Measurements from ENCODE around the gene RPP25.

RPP25 gene, protein sequence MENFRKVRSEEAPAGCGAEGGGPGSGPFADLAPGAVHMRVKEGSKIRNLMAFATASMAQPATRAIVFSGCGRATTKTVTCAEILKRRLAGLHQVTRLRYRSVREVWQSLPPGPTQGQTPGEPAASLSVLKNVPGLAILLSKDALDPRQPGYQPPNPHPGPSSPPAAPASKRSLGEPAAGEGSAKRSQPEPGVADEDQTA

DNA sequence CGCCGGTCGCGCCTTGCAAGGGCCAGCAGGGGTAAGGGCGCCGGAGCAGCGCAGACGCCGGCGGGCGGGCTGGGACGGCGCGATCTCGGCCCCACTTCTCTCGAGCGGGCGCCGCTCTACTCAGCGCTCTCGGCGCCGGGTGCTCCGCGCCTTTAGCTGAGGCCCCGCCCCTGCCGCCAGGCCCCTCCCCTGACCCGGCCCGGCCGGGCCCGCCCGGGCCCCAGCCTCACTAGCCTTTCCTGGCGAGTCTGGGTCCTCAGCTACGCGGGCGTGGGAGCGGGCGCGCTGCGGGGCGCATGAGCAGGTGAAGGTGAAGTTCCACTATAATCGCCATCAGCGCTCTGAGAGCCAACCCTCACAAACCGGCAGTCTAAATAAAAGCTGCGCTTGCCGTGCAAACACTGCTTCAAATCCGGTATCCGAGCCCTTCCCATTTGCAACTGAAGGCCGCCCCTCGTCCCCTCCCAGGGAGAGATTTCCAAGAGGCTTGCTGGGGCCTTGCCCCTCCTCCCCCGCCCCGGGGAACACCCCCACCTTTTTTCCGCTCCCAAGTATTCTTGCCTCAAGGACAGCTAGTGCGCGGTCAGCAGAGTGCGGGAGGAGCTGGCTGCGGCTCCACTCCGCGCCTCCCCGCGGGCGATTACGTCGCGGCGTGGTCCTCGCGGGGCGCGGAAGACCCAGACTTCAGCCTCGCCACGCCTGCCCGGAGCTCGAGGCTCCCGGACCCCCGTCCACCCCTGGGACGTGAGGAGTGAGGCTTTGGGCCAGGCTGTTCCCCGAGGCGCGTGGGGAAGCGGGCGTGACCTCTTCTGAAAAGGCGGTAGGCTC is at the start of gene RPP25:
RPP25 (minus strand) TSS at position 125 of the 828 bp plus-strand sequence. CDS start 189 bp downstream, outside the sequence.
- peak; percentile 45 for DNase-seq

- no peak for DNase-seq
Observed at GRCh38 chr15:75002398-75002797, 45.8 kb upstream of the RPP25 start.

GRCh38 chr15:75001310-75001709 is 44.7 kb upstream of the RPP25 start:
- no peak for DNase-seq

GRCh38 chr15:74997543-74997942 is 41.0 kb upstream of the RPP25 start:
- DNase-seq = no peak

DNA sequence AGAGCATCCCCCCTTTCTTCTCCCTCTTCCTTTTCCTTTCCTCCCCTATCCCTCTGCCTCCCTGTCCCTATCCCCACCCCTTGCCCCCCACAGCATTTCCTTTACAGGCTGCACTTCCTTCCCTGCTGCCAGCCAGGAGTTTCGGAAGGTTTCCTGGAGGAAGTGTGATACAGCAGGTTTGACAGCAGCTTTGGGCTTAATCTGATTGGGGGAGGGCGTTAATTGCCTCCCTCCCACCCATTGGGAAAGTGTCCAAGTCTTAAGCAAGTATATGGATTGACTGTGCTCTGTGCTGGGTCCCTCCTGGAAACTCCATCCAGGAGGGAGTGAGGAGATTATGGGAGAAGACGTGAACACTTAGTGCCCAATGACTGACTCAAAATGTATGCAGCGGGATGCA is 40.6 kb upstream of the RPP25 start:
- DNase-seq = no peak

GRCh38 chr15:74995779-74996765 is 39.5 kb upstream of the RPP25 start:
- peak; percentile 53 for DNase-seq

DNA sequence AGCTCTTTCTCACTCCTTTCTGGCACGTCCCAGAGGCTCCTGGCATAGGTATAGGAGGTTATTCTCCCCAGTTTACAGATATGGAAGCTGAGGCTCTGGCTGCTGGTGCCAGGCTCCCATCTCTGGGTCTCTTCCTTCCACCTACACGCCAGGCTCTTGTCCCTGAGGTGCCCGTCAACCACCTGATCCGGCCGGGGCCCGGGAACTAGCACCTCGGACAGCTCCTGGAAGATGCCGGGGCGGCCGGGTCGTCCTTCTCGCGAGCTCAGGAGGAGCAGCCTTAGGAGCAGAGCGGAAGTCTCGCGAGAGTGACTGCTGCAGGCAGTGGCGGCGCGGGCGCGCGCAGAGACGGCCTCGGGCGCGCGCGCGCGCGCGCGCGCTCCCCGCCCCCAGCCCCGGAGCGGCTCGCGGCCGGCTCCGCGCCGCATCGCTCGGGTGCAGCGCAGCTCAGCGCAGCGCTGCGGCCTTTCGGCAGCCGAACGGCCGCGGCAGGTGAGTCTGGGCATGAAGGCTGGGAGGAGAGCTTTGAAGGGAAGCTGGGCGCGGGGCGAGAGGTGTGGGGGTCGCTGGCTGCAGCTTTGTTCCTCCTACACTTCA is 38.7 kb upstream of the RPP25 start, which contains the start of gene SCAMP5:
SCAMP5 (plus strand) TSS at position 382 of the 597 bp plus-strand sequence. CDS start 16,277 bp downstream, outside the sequence.
- DNase-seq = peak; percentile 93

DNA sequence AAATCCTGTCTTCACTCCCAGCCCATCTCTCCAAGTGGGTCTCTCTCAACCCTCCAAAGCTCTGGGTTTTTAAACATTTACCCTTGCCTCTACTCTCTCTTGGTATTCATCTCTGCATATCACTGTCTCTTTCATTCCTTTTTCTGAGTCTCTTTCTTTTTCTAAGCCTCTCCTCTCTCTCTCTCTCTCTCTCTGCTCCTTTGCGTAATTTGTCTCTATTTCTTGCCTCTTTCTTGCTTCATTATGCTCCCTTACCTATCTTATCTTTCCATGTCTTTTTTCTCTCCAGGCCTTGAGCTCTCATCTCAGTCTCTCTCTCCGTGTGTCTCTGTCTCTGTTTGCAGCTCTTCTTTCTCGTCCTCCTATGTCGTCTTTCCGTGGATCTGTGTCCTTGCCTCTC is 38.1 kb upstream of the RPP25 start:
- DNase-seq = no peak

GRCh38 chr15:74994236-74994635 is 37.7 kb upstream of the RPP25 start:
- no peak for DNase-seq

GRCh38 chr15:74992619-74993018 is 36.0 kb upstream of the RPP25 start:
- DNase-seq = no peak

GRCh38 chr15:74989527-74989926 is 33.0 kb upstream of the RPP25 start:
- DNase-seq = no peak

GRCh38 chr15:74988007-74988800 is 31.6 kb upstream of the RPP25 start:
- peak; percentile 26 for DNase-seq

DNA sequence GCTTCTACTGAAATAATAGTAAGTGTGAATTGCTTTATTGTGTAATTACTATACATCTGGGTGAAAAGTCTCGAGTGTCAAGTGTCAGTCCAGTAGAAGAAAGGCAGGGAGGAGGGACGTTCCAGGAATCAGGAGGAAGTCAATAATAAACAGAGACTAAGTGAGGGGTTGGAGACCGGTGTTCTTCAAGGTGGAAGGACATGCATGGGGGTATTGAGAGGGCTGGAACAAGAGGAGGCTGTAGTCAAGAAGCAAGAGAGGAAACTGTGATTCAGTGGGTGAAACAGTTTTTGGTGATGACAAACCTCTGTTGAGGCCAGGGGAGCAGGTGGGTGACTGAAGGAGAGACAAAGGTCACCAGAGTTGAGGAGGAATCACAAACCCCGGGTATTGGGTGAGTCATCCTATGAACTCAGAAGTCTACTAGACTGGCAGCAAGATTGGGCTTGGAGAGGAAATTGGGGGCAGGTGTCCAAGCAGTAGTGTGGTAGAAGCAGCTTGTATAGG is 27.2 kb upstream of the RPP25 start:
- no peak for DNase-seq

DNA sequence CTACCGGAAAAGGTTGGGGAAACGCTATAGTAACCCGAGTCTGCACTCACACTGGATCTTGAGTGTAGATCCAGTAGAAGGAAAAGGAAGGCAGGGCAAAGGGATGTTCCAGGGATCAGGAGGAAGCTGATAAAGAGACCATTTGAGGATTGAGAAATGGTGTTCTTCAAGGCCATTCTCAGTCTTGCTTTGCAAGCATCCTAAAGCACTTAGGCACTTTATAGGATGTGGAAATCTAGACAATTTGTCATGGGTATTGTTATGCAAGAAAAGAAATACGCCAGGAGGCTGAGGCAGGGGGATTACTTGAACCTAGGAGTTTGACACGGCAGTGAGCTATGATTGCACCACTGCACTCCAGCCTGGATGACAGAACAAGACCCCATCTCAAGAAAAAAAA is 25.6 kb upstream of the RPP25 start:
- no peak for DNase-seq

- DNase-seq = no peak
Observed at GRCh38 chr15:74978503-74978902, 21.9 kb upstream of the RPP25 start.

GRCh38 chr15:74978077-74978476 is 21.5 kb upstream of the RPP25 start:
- DNase-seq = no peak

GRCh38 chr15:74977599-74977998 is 21.0 kb upstream of the RPP25 start:
- no peak for DNase-seq

GRCh38 chr15:74976159-74976558 is 19.6 kb upstream of the RPP25 start:
- DNase-seq = no peak

DNA sequence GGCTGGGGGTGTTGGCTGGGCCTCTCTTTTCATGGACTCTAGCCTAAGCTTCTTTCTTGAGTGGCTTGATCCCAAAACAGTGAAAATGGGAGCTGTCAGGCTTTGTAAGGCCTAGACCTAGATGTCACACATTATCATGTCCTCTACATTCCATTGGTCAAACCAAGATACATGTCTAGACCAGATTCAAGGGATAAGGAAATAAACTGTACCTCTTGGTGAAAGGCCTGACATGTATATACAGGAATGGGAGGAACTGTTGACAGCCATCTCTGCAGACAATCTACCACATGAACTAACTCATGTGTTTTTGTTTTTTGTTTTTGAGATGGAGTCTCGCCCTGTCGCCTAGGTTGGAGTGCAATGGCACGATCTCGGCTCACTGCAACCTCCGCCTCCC is 11.1 kb upstream of the RPP25 start:
- DNase-seq = no peak

DNA sequence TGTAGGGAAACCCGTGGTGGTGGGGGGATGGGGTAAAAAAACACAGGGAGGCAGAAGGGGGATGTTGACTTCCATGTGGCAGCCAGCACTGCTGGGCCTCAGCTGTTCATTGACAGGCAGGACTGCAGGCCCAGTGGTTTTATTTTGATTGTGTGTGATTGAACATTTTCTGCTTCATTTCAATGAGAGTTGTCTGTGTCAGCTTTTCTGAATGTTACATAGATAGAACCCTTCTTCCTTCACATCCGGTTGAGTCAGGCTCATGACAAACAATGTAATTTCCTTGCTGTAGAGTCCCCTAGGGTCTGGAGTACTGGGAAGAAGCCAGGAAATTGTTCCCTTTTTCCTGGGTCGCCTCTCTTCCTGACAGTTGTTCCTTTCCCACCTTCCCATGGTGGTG is 8.2 kb upstream of the RPP25 start:
- DNase-seq = no peak

DNA sequence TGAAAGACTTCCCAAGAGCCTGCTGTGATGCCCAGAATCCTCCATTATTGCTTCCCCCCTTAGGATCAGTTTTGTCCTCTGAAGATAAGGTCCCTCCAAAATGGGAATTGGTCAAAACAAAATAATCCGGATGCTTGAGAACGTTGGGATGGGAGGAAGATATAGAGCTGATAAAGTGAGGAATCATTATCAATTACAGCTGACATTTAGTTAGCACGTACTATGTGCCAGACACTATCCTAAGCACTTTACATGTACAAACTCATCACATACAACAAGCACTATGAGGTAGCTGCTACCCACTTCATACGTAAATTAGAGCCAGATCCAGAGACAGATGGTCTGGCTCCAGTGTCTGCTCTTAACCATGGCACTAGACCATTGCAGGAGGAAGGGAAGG is 6.6 kb upstream of the RPP25 start:
- DNase-seq = no peak

DNA sequence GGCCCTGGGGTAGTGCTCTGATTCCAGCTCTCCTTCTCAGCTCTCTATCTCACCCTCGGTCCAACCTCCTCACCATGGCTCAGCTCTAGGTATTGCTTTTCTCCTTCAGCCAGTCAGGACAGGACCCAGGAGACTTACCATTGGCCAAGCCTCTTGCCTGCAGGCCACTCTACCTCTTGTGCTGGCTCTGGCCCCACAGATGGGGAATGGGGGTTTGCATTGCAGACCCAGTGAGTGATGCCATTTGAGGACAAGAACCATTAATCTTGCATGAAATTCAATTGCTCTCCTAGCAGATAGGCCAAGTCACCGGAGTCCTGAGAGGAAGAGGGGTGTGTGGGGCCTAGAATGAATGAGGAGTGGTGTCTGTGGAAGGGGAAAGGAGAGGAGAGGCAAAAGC is 6.1 kb upstream of the RPP25 start:
- no peak for DNase-seq

Data from NCI-H1092 (cell line).